Thyroid gland (tissue), 4 donors: ENCODE measurements around the gene ARMH4. TPM values are rescaled to one million over a fixed set of nuclear protein-coding genes. Genes with fewer than 3 reads are reported as not detected.

ENCODE experiments used
- DNase-seq, 2 donors: peaks; one replicate each; pipeline ENCODE4 v3.0.0-alpha.2; 2019
- H3K27ac ChIP-seq, 3 donors: fragments of 200-600 bp; sonication (generic); 1 replicate in 2 of 3; 2 replicates in 1 of 3; pipeline ENCODE4 v1.5.1; 2016 to 2019; ENCODE audit warnings: mild to moderate bottlenecking in 1 of 3, moderate library complexity in 1 of 3
- H3K27me3 ChIP-seq: fragments of 200-600 bp; sonication (generic); one replicate; pipeline ENCODE4 v1.5.1; 2019
- H3K36me3 ChIP-seq, 2 donors: fragments of 200-600 bp; sonication (generic); one replicate each; pipeline ENCODE4 v1.5.1; 2016 to 2019
- H3K4me1 ChIP-seq, 2 donors: fragments of 200-600 bp; sonication (generic); one replicate each; pipeline ENCODE4 v1.5.1; 2017 to 2019
- H3K4me3 ChIP-seq, 3 donors: fragments of 200-600 bp; sonication (generic); replicated peaks in 1 of 3; 1 replicate in 2 of 3; 2 replicates in 1 of 3; pipeline ENCODE4 v1.5.1; 2016; ENCODE audit warnings: mild to moderate bottlenecking in 1 of 3
- H3K9me3 ChIP-seq: fragments of 200-600 bp; sonication (generic); one replicate; pipeline ENCODE4 v1.5.1; 2017
- POLR2A ChIP-seq, 2 donors: fragments of 450-650 bp; IDR thresholded peaks; one replicate each; pipeline ENCODE4 v1.6.1; 2017; ENCODE audit warnings: antibody characterized with exemption in 2 of 2, mild to moderate bottlenecking in 2 of 2, moderate library complexity in 1 of 2
- WGBS, 2 donors: methylation state at CpG; one replicate each; pipeline ENCODE4 v1.1.5; 2017; 5-methylcytosine and 5-hydroxymethylcytosine counted together
- intact Hi-C: fragments of 100-400 bp; cut with DNase I; formaldehyde crosslinking; loops from one replicate; pipeline ENCODE4 v1.15.1; 2023
- total RNA-seq, 4 donors: library from RNA; depleted of rRNA; stranded (reverse); fragments of >200 nt; gene quantifications; one replicate each; pipeline ENCODE4 v1.2.3, GENCODE V29; 2016
- TF ChIP-seq, protein P1 (sequence below), 6 experiments: fragments of 200-600 bp in 3 of 6; fragments of 450-650 bp in 3 of 6; sonication (generic) in 3 of 6; IDR thresholded peaks; one replicate each; pipeline ENCODE4 v1.5.1; 2016 to 2019; ENCODE audit warnings: antibody characterized with exemption in 6 of 6, mild to moderate bottlenecking in 2 of 6, inconsistent platforms in 1 of 6, moderate library complexity in 1 of 6

Gene ARMH4
- total RNA-seq, 4 donors from 2014 or later = 4.2 to 7.5 (median 7.0) TPM

DNA sequence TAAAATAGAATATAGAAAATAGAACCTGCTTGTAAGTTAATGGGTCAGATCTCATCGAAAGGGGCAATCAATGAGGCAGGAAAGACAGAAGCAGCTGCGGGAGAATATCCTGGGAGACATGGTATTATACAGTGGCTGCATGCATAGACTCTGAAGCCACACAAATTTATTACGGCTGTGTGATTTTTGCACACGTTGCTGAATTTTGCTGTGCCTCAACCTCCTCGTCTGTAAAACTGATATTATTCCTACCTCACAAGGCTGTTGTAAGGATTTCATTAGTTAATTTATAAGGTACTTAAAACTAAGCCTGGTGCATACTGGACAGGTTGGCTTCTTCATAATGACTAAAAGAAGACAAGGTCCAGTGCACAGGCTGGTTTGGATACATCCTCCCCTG, 52.3 kb downstream of the ARMH4 start:
- 92 to 93% methylated on average over 5 of the region's 5 CpGs for WGBS, 2 donors
- no peaks in the 10 kb centered on the region for H3K27me3 ChIP-seq
- H3K36me3 ChIP-seq = no peaks in the 10 kb centered on the region
- H3K27ac ChIP-seq = no peak overlapping the region
- intact Hi-C loops = no loop called here
- TF ChIP-seq, protein P1, sequence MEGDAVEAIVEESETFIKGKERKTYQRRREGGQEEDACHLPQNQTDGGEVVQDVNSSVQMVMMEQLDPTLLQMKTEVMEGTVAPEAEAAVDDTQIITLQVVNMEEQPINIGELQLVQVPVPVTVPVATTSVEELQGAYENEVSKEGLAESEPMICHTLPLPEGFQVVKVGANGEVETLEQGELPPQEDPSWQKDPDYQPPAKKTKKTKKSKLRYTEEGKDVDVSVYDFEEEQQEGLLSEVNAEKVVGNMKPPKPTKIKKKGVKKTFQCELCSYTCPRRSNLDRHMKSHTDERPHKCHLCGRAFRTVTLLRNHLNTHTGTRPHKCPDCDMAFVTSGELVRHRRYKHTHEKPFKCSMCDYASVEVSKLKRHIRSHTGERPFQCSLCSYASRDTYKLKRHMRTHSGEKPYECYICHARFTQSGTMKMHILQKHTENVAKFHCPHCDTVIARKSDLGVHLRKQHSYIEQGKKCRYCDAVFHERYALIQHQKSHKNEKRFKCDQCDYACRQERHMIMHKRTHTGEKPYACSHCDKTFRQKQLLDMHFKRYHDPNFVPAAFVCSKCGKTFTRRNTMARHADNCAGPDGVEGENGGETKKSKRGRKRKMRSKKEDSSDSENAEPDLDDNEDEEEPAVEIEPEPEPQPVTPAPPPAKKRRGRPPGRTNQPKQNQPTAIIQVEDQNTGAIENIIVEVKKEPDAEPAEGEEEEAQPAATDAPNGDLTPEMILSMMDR (IDR thresholded peaks at IDR 0.05) = no peak
- TF ChIP-seq POLR2A (IDR thresholded peaks at IDR 0.05) = no peak
- H3K4me1 ChIP-seq = no peaks in the 10 kb centered on the region
- H3K4me3 ChIP-seq = no peak overlapping the region
- no peak for DNase-seq
- no peaks in the 10 kb centered on the region for H3K9me3 ChIP-seq

DNA sequence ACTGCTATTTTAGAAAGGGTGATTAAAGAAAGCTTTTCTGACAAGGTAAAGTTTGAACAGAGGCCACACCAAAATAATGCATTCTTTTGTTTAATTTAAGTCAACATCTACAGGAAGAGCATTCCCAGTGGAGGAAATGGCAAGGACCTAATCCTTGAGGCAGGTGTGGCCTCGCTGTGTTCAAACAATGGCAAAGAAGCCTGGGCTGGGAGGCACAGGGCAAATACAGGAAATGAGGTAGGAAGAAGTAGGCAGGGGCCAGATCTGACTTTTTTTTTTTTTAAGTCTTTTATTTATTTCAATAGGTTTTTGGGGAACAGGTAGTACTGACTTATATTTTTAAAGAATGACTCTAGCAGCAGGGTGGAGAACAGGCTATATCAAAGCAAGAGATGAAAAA, 53.5 kb downstream of the ARMH4 start:
- 34 to 46% methylated on average over 1 of the region's 1 CpG for WGBS, 2 donors
- no peak overlapping the region for H3K4me3 ChIP-seq
- H3K4me1 ChIP-seq = no peaks in the 10 kb centered on the region
- H3K27me3 ChIP-seq = no peaks in the 10 kb centered on the region
- intact Hi-C loops = no loop called here
- H3K36me3 ChIP-seq = no peaks in the 10 kb centered on the region
- no peak for DNase-seq
- no peaks in the 10 kb centered on the region for H3K9me3 ChIP-seq
- peak overlapping the region in 1 of 3 donors; percentile 37 for H3K27ac ChIP-seq
- TF ChIP-seq POLR2A (IDR thresholded peaks at IDR 0.05) = no peak
- TF ChIP-seq, protein P1 (IDR thresholded peaks at IDR 0.05) = no peak

DNA sequence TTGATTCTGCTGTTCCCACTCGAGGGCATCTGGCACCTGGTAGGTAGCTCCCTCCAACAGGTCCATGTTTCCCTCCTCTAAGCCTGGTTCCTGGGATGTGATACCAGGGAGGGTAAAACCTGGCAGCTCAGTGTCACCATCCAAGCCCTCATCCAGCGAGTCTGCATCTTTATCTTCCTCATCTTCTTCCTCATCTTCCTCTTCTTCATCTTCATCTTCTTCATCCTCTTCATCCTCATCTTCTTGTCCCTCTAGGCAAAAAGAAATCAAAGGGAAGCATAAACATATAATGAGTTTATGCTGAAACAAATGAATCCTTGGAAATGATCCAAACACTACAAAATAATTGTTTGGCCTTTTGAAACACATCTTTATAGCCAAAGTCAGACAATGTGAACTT, 55.3 kb downstream of the ARMH4 start:
- TF ChIP-seq, protein P1 (IDR thresholded peaks at IDR 0.05) = no peak
- no peak for TF ChIP-seq POLR2A (IDR thresholded peaks at IDR 0.05)
- WGBS, 2 donors = 73 to 88% methylated on average over 2 of the region's 2 CpGs
- Histone ChIP-seq H3K27me3 (no peaks in the 10 kb centered on the region), H3K36me3 (no peaks in the 10 kb centered on the region), H3K4me3 (no peak overlapping the region), H3K4me1 (no peaks in the 10 kb centered on the region), H3K27ac (no peak overlapping the region), H3K9me3 (no peaks in the 10 kb centered on the region)
- no peak for DNase-seq
- intact Hi-C loops = no loop called here

DNA sequence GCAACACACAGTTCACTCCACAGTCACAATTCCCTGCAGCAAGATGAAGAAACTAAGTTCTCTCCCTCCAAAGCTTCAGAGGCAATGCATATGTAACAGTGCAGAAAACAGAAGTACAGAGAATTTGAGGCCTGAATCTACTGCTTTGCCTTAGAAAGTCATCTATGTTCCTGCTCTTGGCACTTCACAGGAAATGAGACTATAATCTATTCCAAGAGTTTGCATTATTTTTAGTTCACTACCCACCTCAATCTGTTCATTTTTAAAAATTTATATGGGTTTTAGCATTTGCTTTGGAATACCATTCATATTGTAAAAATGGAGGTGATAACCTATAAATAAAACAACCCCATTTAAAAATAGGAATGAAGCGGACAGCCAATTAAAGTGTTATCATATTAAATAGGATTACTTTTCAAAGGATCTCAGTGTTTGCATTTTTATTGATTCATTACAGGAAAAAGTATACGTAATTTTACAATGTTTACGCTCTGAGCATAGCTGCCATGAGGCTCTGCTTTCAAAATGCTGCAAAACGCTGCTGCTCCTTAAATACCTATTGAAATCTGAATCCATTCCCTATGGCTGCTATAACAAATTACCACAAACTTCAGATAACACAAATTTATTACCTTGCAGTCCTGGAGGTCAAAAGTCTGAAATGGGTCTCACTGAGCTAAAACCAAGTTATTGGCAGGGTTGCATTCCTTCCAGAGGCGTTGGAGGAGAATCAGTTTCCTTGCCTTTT, 60.0 kb downstream of the ARMH4 start:
- DNase-seq = no peak
- 93 to 94% methylated on average over 5 of the region's 5 CpGs for WGBS, 2 donors
- no peak for TF ChIP-seq POLR2A (IDR thresholded peaks at IDR 0.05)
- TF ChIP-seq, protein P1 (IDR thresholded peaks at IDR 0.05) = no peak
- Histone ChIP-seq H3K4me1 (no peaks in the 10 kb centered on the region), H3K4me3 (no peak overlapping the region), H3K27ac (no peak overlapping the region), H3K9me3 (no peaks in the 10 kb centered on the region), H3K36me3 (no peaks in the 10 kb centered on the region), H3K27me3 (no peaks in the 10 kb centered on the region)
- intact Hi-C loops = no loop called here

DNA sequence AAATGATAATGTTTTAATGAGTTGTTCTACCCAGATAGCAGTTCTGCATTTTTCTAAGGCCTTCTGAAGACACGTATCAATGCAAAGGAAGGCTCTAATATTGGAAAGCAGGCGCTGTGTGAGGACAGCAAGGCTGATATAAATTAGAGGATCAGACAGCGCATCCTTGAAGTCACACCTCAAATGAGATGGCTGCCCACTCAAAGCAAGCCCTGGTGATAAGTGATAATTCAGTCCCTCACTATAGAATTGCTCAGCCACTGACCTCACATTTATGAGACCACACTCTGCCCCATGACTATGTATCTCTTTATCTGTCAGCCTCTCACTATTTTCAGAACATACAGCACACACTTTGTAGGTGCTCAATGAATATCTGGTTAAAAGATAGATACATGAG, 62.4 kb downstream of the ARMH4 start:
- TF ChIP-seq POLR2A (IDR thresholded peaks at IDR 0.05) = no peak
- TF ChIP-seq, protein P1 (IDR thresholded peaks at IDR 0.05) = no peak
- Histone ChIP-seq H3K4me1 (no peaks in the 10 kb centered on the region), H3K36me3 (no peaks in the 10 kb centered on the region), H3K27ac (no peak overlapping the region), H3K9me3 (no peaks in the 10 kb centered on the region), H3K27me3 (no peaks in the 10 kb centered on the region), H3K4me3 (no peak overlapping the region)
- intact Hi-C loops = no loop called here
- DNase-seq = no peak
- WGBS, 2 donors = 96% methylated on average over 3 of the region's 3 CpGs
